HPDE6-E6E7 (cell line): Measurements from ENCODE around the gene SUCLG2.
"Not testable (repeated sequence)": the region's sequence is repeated elsewhere in the genome, so short reads cannot be mapped to it uniquely, and the experiment has no call there.

Source experiments
- DNase-seq: peaks from one replicate; pipeline ENCODE4 v3.0.0; 2011; ENCODE audit warnings: missing footprints; ENCODE audit errors: extremely low spot score

SUCLG2 gene

DNA sequence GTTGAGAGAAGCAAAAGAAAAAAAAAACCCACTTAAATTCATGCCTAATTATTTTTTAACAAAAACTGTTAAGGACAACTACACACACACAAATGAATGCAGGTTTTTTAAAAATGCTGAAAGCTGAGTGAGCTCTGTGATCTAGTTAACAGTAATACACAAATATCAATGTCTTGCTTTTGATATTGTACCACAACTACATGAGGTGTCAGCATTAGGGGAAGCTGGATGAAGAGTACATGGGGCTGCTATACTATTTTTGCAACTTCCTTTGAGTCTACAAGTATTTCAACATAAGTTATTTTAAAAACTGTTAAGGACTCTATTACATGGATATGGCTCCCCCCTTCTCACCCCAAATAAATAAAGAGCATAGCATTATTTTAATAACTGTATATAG, 44.7 kb downstream of the SUCLG2 start:
- DNase-seq: no peak

DNA sequence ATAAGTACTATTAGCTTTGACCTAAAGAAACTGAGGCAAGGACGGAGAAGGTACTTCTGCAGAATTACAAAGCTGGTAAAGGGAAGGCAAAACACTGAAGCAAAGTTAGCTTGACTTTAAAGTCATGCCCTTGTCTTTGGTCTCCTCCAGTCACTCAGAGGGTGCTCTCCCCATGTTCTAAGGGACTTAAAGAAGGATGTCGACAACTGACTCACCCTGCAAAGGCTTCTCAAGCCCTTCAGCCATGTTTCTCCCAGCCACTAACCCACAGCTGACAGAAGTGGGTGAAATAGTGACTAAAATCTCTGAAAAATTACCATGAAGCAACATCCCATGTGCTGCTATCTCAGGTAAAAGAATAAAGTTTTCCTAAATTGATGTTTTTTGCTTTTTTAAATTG, 46.4 kb downstream of the SUCLG2 start:
- DNase-seq: no peak

DNA sequence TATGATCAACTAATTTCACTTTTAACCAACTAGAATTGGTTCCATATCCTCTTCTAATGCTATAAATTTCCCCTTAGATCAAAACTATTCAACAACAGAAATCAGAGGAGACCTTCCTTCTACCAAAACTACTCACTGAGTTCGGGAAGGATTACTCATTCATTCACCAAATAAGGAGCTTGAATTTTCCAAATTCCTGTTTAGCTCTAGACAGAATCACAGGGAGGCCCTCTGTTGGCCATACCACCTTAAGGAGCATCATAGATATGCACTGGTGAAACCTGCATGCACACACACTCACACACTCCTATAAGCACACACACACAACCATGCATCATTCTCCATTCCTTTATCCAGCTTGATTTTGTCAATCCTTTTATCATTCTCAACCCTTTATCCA, 49.0 kb downstream of the SUCLG2 start:
- no peak for DNase-seq

DNA sequence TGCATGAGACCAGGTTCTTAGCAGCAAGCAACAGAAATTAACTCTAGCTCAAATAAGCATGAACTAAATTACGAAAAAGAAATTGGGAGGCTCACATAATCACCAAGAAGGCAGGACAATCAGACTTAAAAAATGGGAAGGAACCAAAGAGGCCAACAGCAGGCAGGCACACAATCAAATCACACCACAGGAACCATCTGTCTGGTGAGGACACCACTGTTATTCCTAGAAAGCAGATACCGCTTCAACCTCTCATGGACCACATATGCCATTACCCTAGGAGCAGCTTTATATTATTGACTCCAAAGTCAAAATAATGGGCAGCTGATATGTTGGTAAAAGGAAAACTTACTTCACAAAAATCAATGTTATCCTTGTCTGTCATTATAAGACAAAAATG, 51.6 kb downstream of the SUCLG2 start:
- no peak for DNase-seq

DNA sequence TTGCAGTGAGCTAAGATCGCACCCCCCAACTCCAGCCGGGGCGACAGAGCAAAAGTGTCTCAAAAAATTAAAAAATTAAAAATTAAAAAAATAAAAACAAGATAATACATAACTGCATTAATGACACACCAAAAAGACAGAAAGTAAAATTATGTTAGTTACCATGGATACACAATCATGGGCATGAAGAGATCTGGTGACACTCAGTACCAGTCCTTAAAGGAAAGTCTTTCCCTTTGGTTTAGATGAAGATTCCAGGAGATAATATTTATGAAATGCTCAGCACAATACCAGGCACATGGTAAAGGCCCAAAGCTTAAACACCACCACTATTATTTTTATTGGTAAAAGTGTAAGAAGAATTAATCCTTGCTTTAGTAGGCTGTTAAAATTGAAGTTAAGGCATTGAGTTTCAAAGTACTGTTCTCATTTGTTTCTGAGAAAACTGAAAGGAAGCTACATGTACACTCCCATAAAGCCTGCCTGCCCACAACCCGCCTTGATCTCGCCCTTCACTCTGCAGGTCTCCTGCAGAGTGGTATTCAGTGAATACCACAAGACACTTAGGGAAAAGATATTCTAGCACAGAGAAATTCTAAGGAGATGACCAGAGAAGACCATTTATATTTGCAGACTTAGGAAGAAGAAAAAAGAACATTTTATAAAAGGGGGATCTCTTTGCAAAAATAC, 52.3 kb downstream of the SUCLG2 start:
- no peak for DNase-seq

DNA sequence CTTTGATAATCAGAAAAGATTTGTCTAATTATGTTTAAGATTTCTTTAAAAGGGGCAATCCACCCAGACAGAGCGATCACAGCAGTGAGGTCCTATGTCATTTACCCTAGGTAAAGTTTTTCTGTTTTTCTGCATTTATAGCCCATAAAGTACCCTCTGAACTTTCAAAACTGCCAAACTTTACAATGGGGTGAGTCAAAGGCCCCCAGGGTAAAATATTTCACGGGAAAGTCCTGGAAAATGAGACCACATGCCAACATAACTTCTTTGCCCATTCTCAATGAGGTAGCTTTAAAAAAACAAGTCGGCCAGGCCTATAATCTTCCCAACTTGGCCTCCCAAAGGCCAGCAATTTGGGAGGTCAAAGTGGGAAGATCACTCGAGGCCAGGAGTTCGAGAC, 53.0 kb downstream of the SUCLG2 start:
- DNase-seq: no peak

DNA sequence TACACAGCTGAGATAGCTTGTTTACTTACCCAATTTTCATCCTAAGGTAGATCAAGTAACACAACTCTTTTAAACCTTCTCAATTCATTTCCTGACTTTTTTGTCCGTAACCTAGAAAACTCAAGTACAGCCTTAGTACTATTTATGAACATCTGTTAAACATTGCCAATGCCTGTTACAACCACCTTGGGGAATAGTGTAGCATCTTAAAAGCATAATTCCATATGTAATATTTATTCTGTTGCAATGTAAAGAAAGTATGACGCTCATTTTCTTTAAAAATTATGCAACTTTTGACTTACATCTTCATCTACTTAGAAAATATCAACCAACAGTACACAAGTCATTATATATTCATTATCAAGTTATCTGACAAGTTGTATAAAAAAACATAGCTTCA, 54.6 kb downstream of the SUCLG2 start:
- no peak for DNase-seq

DNA sequence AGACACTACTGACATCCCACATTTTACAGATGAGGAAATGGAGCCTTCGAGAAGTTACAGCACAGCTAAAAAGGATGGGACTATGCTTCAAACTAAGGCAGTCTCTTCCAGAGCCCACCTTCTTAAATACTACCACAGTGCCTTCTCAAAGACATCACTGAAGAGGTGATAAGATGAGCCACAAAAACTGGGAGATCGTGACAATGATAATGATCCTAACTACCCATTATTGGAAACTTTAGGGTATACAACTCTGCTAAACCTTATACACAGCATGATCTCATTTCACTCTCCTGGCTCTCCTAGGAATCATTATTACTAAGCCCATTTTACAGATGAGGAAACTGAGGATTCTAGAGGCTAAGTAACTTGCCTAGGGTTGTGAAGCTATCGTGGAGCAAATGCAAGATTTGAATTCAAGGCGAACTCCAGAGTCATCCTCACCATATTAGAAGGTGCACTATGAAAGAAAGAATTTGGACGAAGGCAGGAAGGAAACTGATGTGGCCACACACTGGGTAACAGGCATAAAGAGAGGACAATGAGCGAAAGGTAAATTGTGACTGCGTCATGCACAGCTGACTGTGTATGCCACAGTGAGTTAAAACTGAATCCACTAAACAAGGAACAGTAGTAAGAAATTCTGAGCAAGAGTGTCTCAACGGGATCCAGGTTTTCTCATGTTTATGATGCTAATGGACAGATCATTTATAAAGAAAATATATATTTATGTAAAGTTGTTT, 55.4 kb downstream of the SUCLG2 start:
- no peak for DNase-seq

DNA sequence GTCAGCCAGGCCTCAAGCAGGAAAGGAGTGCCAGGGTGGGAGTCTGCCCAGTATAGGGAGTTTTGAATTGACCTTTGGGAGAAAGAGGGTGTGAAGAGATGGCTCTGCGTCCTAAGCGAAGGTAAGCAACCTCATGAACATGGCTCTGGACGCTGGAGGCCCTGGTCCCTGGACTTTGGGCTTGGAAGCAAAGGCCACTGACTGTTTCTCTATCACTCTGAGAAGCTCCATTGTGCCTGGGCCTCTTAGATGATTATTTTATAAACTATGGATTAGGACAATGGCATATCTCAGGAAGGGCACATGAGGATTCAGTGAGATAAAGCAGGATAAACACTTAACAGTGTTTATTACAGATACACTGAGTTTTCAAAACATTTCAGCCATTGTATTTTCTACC, 59.0 kb downstream of the SUCLG2 start:
- DNase-seq: no peak

DNA sequence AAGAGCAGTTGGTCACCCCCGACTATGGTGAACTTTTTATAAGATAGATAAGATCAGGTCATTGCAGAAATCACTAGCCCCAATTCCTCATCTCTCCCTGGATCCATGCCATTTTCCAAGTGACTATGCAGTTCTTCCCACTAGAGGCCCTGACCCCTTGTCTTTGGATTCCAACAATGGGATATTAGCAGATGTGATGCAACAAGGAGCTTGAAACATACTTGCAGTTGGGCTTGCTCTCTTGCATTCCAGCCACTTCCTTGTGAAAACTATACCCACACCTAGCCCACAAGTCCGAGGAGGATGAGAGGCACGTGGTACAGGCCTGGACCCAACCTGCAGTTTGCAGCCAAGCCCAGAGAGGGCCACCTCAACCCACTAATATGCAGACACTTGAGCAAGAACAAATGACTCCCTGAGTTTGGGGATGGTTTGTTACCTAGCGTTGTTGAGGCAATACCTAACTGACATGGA, 60.6 kb downstream of the SUCLG2 start:
- no peak for DNase-seq

DNA sequence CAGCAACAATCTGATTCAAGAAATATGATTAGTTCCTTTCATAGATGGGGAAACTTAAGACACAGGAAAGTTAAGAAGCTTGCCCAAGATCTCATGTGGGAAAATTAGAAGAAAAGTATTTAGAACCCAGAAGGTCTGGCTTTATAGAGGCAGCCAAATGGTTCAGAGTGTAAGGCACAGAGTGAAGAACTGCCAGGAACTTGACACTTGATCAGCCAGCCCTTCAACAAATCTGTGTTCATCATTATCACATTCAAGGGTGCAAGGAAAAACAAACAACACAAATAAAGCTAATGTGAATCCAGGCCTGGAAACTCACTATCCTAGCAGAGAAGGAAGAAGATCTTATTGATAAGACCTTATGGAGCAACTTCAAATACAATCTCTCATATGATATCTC, 62.4 kb downstream of the SUCLG2 start:
- no peak for DNase-seq

DNA sequence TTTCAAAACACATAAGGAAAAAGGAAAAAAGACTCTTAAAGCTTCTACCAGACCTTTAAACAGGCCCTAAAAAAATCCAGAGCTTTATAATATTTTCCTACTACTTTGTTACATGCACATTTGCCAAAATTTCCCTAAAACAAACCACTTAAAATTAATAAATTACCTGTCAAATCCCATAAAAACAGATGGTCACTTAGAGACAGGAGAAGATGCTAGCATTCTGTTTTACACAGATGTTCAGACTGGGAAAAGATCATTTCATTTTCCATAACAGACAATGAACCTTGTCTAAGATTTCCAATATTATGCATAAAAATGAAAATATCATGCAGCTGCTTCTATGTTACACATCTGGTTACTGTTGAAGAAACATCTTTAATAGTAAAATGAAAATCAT, 66.6 kb downstream of the SUCLG2 start:
- DNase-seq: no peak

DNA sequence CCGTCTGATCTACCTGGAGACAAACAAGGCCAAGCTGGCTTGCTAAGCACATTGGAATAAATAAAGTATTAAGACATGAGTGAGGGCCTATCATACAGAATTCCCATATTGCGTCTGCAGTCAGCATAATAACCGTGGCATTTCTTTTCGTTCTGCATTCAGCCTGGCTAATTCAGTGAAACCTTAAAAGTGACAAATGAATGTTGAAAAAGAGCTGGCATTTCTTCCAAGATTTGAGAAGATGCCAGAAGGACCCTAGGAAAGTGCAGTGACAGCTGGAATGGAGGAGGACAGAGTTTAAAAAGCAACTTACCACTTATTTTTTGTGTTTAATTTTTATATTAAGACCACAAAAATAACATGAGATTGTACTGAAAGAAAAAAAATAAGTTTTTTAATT, 67.1 kb downstream of the SUCLG2 start:
- no peak for DNase-seq

DNA sequence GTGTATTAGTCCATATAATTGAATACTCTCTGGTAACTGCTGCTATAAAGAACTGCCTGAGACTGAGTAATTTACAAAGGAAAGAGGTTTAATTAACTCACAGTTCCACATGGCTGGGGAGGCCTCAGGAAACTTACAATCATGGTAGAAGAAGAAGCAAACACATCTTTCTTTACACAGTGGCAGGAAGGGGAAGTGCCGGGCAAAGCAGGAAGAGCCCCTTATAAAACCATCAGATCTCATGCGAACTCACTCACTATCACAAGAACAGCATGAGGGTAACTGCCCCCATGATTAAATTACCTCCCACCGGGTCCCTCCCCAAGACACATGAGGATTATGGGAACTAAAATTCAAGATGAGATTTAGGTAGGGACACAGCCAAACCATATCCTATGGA, 69.8 kb downstream of the SUCLG2 start:
- not testable (repeated sequence) for DNase-seq

DNA sequence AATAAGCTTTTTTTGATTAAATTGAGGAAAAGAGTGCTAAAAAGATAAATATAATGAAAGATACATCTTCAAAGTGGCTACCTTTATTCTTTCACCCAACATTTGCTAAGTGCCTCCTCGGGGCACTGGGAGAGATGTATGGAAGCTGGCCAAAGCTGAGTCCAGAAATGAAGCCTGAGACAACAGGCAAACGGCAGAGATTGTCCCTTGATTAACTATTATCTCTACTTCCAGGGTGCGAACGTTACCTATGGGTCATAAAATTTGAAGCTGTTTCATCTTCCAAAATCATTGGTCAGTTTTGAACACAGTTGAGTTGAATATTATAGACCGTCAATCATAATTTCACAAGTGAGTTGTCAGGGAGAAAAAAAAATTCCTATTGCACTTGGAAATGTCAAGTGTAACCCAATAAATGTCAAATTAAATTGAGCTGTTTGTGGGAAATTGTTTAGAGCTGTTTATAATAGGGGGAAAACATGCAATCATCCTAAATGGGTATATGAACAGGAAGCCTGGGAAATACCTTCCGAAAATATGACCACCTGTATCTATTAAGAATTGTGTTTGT, 73.9 kb downstream of the SUCLG2 start:
- no peak for DNase-seq

DNA sequence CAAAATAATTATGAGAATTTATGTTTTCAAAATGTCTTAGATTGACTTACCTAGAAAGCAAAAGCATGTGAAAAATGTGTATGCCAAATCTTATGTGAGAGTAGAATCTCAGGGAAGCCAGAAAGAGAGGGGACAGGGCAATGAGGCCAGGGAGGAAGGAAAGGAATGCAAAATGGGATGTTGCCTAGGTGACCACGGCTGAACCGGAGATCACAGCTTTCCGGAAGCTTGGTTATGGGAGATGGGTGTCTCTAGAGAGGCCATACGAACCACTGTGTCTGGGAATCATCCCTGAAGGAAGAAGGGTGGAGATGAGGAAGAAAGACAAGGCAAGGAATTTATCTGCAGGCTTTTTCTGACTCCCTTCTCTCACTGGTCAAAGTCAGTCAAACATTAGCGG, 76.0 kb downstream of the SUCLG2 start:
- DNase-seq: no peak

DNA sequence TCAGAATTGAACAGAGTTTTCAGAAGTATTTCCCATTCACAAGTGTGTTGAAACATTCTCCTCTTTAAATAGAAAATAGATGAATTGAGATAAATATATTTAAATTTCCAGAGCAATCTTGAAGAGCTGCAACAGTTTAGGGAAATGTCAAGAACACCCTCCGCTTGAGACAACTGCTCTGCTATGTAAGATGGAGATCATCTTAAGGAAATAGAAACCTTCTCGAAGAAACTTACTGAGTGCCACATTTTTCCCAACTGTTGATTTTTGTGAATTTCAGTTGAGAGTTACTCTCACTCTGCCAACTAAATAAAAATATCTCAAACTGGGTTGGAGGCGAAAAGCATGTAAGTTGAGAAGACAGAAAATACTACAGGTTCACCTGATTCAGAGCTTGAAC, 78.0 kb downstream of the SUCLG2 start:
- no peak for DNase-seq

DNA sequence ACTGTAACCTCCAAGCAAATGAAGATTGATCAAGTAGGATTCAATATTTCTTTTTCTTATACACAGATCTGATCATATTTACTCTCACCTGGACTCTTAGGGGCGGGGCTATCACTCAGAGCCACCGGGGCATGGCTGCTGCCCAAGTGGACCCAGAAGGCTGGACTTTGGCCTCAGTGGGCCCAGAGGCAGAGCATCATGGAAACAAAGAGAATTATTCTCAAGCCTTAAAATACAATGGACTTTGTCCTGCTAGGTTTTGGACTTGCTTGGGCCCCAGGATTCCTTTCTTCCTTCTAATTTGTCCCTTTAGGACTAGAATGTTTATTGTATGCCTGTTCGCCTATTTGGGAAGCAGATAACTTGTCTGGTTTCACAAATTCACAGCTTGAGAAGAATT, 85.1 kb downstream of the SUCLG2 start:
- no peak for DNase-seq

DNA sequence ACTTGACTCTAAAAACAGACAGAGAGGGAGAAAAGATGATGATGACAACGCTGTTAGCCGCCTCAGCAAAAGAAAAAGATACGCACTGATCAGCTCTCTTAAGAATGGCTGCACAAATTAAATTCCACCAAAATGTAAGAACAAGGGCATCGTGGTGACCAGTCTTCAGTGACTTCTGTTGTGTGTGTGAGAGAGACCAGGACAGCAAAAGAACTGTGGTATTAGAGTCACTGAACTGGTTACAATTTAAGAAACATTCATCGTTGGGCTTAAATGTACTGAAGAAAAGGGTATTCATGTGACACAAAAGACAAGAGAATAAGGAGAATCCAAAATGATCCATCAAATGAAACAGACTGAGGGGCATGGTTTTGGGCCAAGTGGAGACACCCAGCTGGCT, 86.5 kb downstream of the SUCLG2 start:
- DNase-seq: no peak

DNA sequence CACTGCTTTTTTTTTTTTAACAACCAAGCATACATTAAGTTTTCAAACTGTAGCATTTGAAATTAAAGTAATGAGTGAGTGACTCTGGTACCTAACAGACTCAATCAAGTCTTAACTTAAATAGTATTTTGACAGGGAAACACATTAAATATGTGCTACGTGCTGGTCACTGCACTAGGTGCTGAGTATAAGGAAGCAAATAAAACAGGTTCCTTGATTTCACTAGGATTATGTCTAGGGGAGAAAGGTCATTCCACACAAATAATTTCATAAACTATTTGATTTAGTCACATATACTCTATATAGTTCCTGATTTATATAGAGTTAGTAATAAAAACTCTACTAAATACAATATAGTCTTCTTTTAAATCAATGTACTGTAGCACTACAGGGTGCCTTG, 89.4 kb downstream of the SUCLG2 start:
- DNase-seq: no peak

DNA sequence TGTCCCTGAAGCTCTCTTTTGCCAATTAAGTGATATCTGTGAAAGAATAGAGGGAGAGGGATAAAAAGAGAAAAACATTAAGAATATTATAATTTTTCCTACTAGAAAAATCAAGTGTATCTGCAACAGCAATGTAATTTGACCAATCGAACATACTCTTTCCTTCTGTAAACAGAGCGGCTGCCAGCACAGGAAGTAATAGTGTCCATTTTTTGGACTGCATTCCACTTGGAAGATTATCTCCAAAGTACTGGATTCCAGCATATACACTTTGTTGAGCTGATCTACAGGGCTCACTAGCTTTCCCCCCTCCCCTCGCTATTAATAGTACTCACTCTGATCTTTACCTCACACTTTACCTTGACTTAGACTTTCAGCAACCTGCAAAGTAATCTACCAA, 90.4 kb downstream of the SUCLG2 start:
- no peak for DNase-seq

DNA sequence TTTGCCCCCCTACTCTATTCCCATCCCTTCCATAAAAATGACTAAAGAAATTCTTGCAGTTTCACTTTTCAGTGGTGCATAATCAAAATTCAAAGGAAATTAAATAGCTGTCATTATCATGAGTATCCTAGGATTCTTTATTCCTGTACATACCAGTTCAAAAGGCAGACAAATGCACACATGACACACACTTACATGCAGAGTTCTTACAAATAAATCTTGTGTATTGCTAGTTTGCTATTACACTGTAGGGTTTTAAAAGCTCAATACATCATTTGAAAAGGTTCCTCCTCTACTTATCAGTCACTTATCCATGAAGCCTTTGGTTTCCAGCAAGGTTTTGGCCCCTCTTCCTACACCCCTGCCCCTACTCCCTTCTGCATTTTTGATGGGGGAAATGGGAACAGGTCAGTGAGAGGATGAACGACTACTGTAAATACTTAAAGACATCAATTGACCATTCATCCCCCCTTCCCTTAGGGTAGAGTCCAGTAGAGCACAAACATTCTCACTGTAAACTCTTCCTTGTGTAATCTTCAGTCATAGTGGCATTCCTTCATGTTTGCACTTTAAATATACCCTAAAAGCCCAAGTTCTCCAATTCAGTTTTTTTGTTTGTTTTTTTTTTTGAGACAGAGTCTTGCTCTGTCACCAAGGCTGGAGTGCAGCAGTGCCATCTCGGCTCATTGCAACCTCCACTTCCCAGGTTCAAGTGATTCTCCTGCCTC, 92.6 kb downstream of the SUCLG2 start:
- no peak for DNase-seq

DNA sequence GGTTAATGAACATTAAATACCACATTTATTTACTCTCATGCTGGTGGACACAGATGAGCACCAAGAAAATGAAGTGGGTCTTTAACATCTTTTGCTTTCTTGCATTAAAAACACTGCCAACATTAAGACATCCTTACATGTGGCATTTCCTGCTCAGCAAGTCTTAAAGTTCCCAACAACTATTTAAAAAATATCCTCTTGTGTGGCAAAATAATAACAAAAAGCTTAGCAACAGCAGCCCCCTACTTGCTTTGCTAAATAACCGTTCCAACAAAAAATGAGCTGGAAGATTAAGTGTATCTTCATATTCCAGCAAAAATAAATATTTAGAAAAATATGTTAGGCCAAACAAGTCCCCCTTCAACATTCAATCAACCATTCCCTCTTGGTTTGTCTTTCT, 93.1 kb downstream of the SUCLG2 start:
- no peak for DNase-seq
